WERI-Rb-1 (cell line): Measurements from ENCODE around the gene TENM3.

ENCODE experiments used
- DNase-seq: peaks from one replicate; pipeline ENCODE4 v3.0.0-alpha.2; 2020
- H3K27ac ChIP-seq: fragments of 250-450 bp; sonication (Bioruptor Pico); 2 replicates; pipeline ENCODE4 v1.5.1; 2020; ENCODE audit warnings: mild to moderate bottlenecking, moderate library complexity
- H3K27me3 ChIP-seq: fragments of 250-450 bp; sonication (Bioruptor Pico); 2 replicates; pipeline ENCODE4 v1.5.1; 2021; ENCODE audit warnings: mild to moderate bottlenecking, low read depth, moderate library complexity; ENCODE audit not compliant: insufficient read depth, severe bottlenecking
- H3K36me3 ChIP-seq: fragments of 250-450 bp; sonication (Bioruptor Pico); 2 replicates; pipeline ENCODE4 v1.5.1; 2020; ENCODE audit warnings: mild to moderate bottlenecking, moderate library complexity
- H3K4me3 ChIP-seq: 2 replicates; pipeline ENCODE4 v1.5.1; 2011; ENCODE audit warnings: low read depth, mild to moderate bottlenecking, control low read depth, low read length
- H3K9me3 ChIP-seq: fragments of 250-450 bp; sonication (Bioruptor Pico); 2 replicates; pipeline ENCODE4 v1.5.1; 2021; ENCODE audit warnings: mild to moderate bottlenecking, moderate library complexity; ENCODE audit not compliant: severe bottlenecking
- TF ChIP-seq, protein P1 (sequence below): IDR thresholded peaks from 2 replicates; pipeline ENCODE4 v1.5.1; 2011; ENCODE audit warnings: low read depth, mild to moderate bottlenecking, control low read depth, inconsistent platforms, low read length

The TENM3 gene

GRCh38 chr4:182748949-182749348 is 505.7 kb downstream of the TENM3 start:
- Histone ChIP-seq H3K27me3 (no peaks in the 10 kb centered on the region), H3K4me3 (no peak overlapping the region), H3K36me3 (no peaks in the 10 kb centered on the region), H3K27ac (no peak overlapping the region), H3K9me3 (peaks cover 4% of the 10 kb centered on the region)
- TF ChIP-seq, protein P1, sequence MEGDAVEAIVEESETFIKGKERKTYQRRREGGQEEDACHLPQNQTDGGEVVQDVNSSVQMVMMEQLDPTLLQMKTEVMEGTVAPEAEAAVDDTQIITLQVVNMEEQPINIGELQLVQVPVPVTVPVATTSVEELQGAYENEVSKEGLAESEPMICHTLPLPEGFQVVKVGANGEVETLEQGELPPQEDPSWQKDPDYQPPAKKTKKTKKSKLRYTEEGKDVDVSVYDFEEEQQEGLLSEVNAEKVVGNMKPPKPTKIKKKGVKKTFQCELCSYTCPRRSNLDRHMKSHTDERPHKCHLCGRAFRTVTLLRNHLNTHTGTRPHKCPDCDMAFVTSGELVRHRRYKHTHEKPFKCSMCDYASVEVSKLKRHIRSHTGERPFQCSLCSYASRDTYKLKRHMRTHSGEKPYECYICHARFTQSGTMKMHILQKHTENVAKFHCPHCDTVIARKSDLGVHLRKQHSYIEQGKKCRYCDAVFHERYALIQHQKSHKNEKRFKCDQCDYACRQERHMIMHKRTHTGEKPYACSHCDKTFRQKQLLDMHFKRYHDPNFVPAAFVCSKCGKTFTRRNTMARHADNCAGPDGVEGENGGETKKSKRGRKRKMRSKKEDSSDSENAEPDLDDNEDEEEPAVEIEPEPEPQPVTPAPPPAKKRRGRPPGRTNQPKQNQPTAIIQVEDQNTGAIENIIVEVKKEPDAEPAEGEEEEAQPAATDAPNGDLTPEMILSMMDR: no peak
- no peak for DNase-seq

GRCh38 chr4:182749667-182750167 is 506.5 kb downstream of the TENM3 start:
- Histone ChIP-seq H3K9me3 (peaks cover 4% of the 10 kb centered on the region), H3K36me3 (no peaks in the 10 kb centered on the region), H3K4me3 (no peak overlapping the region), H3K27ac (no peak overlapping the region), H3K27me3 (no peaks in the 10 kb centered on the region)
- DNase-seq: no peak
- TF ChIP-seq, protein P1: no peak

DNA sequence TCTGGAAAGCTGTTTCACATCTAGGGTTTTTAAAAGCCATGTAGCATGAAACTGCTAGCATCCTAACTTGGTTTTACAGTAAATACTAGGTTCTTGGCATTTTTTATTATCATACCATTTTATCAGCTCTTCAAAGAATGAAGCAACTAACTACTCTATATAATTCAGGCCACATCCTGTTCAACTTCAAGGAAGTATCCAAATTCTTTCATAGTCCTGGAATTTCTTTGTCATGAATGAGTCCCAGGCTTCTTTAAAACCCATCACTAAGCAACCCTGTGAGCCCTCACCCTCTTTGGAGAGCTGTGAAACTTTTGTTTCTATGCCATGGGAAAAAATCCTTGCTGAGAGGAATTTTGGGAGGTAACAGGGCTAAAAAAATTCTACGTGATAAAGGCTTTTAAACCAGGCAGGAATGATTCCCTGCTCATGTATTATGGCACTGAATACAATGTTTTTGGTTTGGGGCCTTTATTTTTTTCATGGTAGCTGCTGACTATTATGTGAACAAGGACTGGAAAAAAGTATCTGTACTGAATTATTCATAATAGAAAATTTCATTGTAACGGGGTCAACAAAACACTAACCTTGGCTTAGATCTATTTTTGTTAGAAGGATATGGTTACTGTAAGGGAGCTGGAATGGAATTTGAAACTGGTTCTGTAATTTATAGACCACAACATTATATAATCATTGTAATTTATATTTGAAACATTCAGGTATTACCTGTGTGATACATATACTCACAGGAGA is 509.1 kb downstream of the TENM3 start:
- H3K27ac ChIP-seq: no peak overlapping the region
- no peaks in the 10 kb centered on the region for H3K27me3 ChIP-seq
- no peak overlapping the region for H3K4me3 ChIP-seq
- no peaks in the 10 kb centered on the region for H3K9me3 ChIP-seq
- no peak for DNase-seq
- no peaks in the 10 kb centered on the region for H3K36me3 ChIP-seq
- TF ChIP-seq, protein P1: no peak

DNA sequence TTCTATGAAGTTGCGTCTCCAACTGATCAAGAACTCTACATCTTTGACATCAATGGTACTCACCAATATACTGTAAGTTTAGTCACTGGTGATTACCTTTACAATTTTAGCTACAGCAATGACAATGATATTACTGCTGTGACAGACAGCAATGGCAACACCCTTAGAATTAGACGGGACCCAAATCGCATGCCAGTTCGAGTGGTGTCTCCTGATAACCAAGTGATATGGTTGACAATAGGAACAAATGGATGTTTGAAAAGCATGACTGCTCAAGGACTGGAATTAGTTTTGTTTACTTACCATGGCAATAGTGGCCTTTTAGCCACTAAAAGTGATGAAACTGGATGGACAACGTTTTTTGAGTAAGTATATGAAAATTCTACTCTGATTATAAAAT is 511.7 kb downstream of the TENM3 start:
- TF ChIP-seq, protein P1: no peak
- no peaks in the 10 kb centered on the region for H3K27me3 ChIP-seq

GRCh38 chr4:182756161-182756690 is 513.0 kb downstream of the TENM3 start:
- H3K27ac ChIP-seq: no peak overlapping the region
- no peaks in the 10 kb centered on the region for H3K36me3 ChIP-seq
- DNase-seq: no peak
- no peaks in the 10 kb centered on the region for H3K27me3 ChIP-seq
- no peaks in the 10 kb centered on the region for H3K9me3 ChIP-seq
- TF ChIP-seq, protein P1: no peak
- H3K4me3 ChIP-seq: no peak overlapping the region

More for the DNA sequence above, 511.7 kb downstream of the TENM3 start:
- Histone ChIP-seq H3K9me3 (no peaks in the 10 kb centered on the region), H3K4me3 (no peak overlapping the region), H3K27ac (no peak overlapping the region), H3K36me3 (no peaks in the 10 kb centered on the region)
- no peak for DNase-seq

- Histone ChIP-seq H3K27me3 (no peaks in the 10 kb centered on the region), H3K36me3 (no peaks in the 10 kb centered on the region), H3K4me3 (no peak overlapping the region), H3K27ac (no peak overlapping the region), H3K9me3 (no peaks in the 10 kb centered on the region)
- DNase-seq: no peak
- TF ChIP-seq, protein P1: no peak
Measured at GRCh38 chr4:182758273-182758672, 515.1 kb downstream of the TENM3 start.
